Lower leg skin (tissue), 4 donors: ENCODE data around the gene PREX1. TPM values are rescaled to one million over a fixed set of nuclear protein-coding genes. Genes with fewer than 3 reads are reported as not detected.
A peak's percentile ranks its signal among the peaks of the same experiment; 100 is the strongest.
"Not testable (repeated sequence)": the region's sequence is repeated elsewhere in the genome, so short reads cannot be mapped to it uniquely, and the experiment has no call there.

Experiments used
- DNase-seq, 2 donors: peaks; one replicate each; pipeline ENCODE4 v3.0.0-alpha.2; 2019; ENCODE audit warnings: low spot score in 2 of 2
- H3K4me3 ChIP-seq: fragments of 200-600 bp; sonication (generic); 2 replicates; pipeline ENCODE4 v1.5.1; 2017; ENCODE audit warnings: mild to moderate bottlenecking, low read depth; ENCODE audit not compliant: poor library complexity, severe bottlenecking
- POLR2A ChIP-seq, 2 donors: fragments of 450-650 bp; IDR thresholded peaks; one replicate each; pipeline ENCODE4 v1.6.1; 2016 to 2017; ENCODE audit warnings: antibody characterized with exemption in 2 of 2, mild to moderate bottlenecking in 1 of 2, moderate library complexity in 1 of 2
- WGBS, 2 donors: methylation state at CpG; one replicate each; pipeline ENCODE4 v1.1.5; 2018; 5-methylcytosine and 5-hydroxymethylcytosine counted together
- intact Hi-C: fragments of 100-400 bp; cut with DNase I; formaldehyde crosslinking; loops from one replicate; pipeline ENCODE4 v1.15.0; 2023; ENCODE audit warnings: low total_unique reads
- total RNA-seq, 4 donors: library from RNA; depleted of rRNA; stranded (reverse); fragments of >200 nt; gene quantifications; one replicate each; pipeline ENCODE4 v1.1.0, GENCODE V29; 2016
- TF ChIP-seq, protein P1 (sequence below), 3 donors: fragments of 450-650 bp; IDR thresholded peaks; one replicate each; pipeline ENCODE4 v1.5.1; 2016; ENCODE audit warnings: antibody characterized with exemption in 3 of 3, mild to moderate bottlenecking in 3 of 3, moderate library complexity in 2 of 3

PREX1 gene
- total RNA-seq, 4 donors from 2014 or later: 5.4 to 18.6 (median 7.9) TPM

DNA sequence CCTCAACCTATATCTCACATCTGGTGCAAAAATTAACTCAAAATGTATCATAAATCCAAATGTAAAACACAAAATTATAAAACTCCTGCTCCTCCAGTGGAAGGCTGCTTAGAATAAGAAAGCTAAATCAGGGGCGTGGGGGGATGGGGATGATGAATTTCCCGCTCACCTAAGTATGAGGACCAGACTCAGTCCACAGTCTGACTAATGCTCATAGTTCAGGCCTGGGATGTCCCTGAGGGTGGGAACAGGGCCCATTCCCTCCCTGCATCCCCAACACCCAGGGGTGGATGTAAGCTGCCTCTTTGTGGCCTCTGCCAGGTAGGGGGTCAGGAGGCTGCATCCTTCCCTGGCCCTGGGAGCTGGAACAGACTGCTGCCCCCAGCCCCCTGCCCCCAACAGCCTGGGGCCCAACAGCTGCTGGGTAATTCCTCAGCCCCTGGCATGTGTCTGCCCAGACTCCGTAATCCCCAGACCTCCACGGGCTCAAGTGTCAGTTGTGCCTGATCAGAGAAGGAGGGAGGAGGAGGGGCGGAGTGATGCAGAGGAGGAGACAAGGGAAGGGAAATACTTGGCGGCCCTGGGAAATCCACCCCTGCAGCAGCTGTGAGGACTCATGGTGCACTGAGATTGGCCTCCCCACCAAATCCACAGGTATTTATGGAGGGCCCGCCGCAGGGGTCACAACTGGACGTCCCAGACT lies 224.5 kb downstream of the PREX1 start:
- TF ChIP-seq, protein P1, sequence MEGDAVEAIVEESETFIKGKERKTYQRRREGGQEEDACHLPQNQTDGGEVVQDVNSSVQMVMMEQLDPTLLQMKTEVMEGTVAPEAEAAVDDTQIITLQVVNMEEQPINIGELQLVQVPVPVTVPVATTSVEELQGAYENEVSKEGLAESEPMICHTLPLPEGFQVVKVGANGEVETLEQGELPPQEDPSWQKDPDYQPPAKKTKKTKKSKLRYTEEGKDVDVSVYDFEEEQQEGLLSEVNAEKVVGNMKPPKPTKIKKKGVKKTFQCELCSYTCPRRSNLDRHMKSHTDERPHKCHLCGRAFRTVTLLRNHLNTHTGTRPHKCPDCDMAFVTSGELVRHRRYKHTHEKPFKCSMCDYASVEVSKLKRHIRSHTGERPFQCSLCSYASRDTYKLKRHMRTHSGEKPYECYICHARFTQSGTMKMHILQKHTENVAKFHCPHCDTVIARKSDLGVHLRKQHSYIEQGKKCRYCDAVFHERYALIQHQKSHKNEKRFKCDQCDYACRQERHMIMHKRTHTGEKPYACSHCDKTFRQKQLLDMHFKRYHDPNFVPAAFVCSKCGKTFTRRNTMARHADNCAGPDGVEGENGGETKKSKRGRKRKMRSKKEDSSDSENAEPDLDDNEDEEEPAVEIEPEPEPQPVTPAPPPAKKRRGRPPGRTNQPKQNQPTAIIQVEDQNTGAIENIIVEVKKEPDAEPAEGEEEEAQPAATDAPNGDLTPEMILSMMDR (IDR thresholded peaks at IDR 0.05): no peak
- no peak for TF ChIP-seq POLR2A (IDR thresholded peaks at IDR 0.05)
- DNase-seq: peak in 1 of 2 donors; percentile 72
- intact Hi-C loops: no loop called here
- H3K4me3 ChIP-seq: no peak overlapping the region
- 59 to 64% methylated on average over 9 of the region's 9 CpGs for WGBS, 2 donors

DNA sequence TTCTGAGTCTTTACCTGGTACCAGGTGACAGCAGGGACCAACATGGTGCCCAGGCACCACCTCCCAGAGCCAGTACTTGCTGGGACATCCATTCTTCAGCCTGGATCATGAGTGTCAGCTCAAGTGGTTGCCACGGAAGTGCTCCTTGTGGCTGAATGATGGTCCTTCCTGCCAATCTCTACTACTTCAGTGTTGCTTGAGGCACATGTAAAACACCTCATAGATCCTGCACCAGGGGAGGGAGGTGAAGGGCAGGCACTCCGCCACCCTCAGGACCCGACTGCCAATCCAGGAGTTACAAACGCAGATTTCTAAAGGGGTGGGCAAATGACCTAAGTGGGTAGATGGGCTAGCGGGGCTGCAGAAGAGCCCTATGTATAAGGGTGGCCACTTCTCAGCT lies 226.0 kb downstream of the PREX1 start:
- 92 to 95% methylated on average over 5 of the region's 5 CpGs for WGBS, 2 donors
- intact Hi-C loops: no loop called here
- H3K4me3 ChIP-seq: no peak overlapping the region
- TF ChIP-seq POLR2A (IDR thresholded peaks at IDR 0.05): no peak
- TF ChIP-seq, protein P1 (IDR thresholded peaks at IDR 0.05): no peak
- peak in 1 of 2 donors; percentile 72 for DNase-seq

DNA sequence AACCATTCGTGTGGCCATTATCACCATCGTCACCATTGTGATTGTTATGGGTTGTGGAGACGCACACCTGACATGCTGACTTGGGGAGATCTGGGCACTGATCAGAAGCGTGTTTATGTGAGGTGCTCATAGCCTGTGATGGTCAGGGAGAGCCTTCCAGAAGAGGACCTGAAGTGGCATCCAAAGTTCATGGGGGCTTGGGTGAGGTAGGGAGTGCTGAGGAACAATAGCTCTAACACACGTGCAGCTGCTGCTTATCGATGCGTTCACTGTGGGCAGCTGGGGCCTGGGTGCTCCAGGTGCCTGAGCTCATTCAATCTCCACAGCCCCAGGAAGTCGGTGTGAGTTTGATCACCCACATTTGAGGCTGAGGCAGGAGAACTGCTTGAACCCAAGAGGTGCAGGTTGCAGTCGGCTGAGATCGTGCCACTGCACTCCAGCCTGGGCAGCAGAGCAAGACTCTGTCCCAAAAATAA lies 227.3 kb downstream of the PREX1 start:
- intact Hi-C loops: no loop called here
- H3K4me3 ChIP-seq: no peak overlapping the region
- 89 to 90% methylated on average over 10 of the region's 10 CpGs for WGBS, 2 donors
- DNase-seq: peak in 1 of 2 donors; percentile 62
- TF ChIP-seq, protein P1 (IDR thresholded peaks at IDR 0.05): no peak
- TF ChIP-seq POLR2A (IDR thresholded peaks at IDR 0.05): no peak

DNA sequence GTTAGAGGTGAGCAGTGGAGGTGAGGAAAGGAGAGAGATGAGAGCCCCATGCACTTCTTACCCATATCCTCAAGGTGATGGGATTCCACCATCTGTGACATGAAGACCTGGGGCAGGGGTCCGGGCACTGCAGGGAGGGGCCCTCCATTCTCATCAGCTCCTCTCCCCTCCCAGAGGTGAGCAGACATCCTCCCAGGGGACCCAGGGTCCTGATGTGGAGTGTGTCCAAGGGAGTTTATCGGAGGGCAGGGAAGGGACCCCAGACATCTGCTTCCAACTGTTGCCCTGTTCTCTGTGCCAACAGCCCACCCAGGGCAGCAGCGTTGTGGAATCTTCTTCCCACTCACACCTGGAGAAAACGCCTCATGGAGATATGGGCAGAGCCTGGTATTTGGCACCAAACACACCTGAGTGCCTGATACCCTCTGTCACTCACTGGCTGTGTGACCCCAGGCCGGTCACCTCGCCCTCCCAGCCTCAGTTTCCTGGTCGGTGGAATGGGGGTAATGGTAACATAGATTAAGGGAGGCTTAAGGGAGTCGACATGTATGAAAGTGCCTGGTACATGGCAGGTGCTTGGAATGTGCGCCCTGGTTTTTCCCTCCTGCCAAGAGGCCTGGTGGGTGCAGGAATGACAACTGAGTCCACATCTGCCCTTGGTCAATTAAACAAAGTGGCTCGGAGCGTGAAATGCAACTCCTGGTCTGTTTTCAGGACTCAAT lies 227.9 kb downstream of the PREX1 start:
- peak in 1 of 2 donors; percentile 70 for DNase-seq
- WGBS, 2 donors: 71 to 86% methylated on average over 11 of the region's 11 CpGs
- no peak overlapping the region for H3K4me3 ChIP-seq
- intact Hi-C loops: no loop called here
- TF ChIP-seq, protein P1 (IDR thresholded peaks at IDR 0.05): no peak
- TF ChIP-seq POLR2A (IDR thresholded peaks at IDR 0.05): no peak

DNA sequence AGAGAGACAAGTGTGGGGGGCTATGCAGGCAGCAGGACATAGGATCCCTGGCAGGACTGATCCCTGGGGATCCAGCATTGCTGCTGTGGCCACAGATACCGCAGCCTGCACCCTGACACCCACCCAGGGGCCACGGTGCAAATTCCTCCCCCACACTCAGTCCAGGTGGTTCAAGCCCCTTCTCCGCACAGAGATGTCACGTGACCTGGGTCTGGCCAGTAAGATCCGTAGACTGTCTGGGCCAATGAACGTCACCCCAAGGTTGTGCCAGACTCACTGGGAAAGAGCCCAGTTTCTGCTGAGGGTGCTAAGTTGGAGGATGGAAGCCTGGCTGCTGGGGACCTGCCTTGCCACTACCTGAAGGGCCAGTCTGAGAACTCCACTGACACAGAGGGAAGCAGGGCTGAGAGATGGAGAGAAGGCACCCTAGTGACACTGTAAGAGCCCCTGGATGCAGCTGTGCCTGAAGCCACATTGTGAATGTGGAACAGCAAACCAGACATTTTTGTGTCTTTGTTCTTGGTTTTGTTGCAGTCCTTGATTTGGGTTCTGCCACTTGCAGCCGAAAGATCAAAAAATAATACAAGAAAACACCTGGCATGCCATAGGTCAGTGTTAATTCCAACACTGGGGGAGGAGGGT lies 228.6 kb downstream of the PREX1 start:
- DNase-seq: no peak
- 76 to 83% methylated on average over 7 of the region's 7 CpGs for WGBS, 2 donors
- TF ChIP-seq, protein P1 (IDR thresholded peaks at IDR 0.05): no peak
- no peak for TF ChIP-seq POLR2A (IDR thresholded peaks at IDR 0.05)
- intact Hi-C loops: no loop called here
- H3K4me3 ChIP-seq: no peak overlapping the region

DNA sequence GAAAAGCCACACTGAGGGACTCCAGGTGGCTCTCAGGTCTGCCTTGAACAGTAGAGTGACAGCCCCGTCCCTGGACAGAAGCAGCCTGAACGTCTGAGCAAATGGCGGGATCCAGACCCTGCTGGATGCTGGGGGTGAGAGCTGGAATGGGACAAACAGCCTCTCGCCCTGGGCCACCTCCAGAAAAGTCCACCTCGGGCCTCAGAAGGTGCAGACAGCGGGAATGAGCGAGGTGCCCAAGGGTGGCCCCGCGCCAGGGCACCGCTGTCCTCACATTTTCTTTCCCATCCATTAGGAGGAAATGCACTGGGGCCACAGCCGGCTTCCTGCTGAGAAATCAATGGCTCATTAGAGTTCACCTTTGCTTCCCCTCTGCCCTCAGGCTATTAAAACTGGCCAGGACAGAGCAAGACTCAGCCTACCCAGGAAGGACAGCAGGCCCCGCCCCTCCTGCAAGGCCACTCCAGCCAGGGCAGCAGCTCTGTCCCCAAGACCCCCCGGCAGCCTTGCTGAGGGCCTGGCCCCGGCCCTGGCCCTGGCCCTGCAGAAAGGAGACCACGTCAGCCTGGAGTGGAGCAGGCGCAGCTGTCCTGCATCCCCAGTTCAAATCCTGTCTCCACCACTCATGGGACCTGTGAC lies 229.4 kb downstream of the PREX1 start:
- peak in 1 of 2 donors; percentile 72 for DNase-seq
- H3K4me3 ChIP-seq, intact Hi-C loops: not testable (repeated sequence)
- WGBS, 2 donors: 69 to 70% methylated on average over 14 to 16 of the region's 16 CpGs
